Epithelial cell of esophagus (primary cell): ENCODE results near the gene GFRA4.
"Not testable (repeated sequence)": the region's sequence is repeated elsewhere in the genome, so short reads cannot be mapped to it uniquely, and the experiment has no call there.

ENCODE experiments used
- DNase-seq: peaks from one replicate; pipeline ENCODE4 v3.0.0; 2010; ENCODE audit warnings: low read depth
- H3K4me3 ChIP-seq: 2 replicates; pipeline ENCODE4 v1.5.1; 2011; ENCODE audit warnings: mild to moderate bottlenecking, low read length, control low read depth
- CTCF ChIP-seq: IDR thresholded peaks from 2 replicates; pipeline ENCODE4 v1.5.1; 2011; ENCODE audit warnings: low read depth, mild to moderate bottlenecking, low read length, control low read depth, inconsistent platforms; ENCODE audit not compliant: insufficient read depth; ENCODE audit errors: missing control alignments

GFRA4 gene

DNA sequence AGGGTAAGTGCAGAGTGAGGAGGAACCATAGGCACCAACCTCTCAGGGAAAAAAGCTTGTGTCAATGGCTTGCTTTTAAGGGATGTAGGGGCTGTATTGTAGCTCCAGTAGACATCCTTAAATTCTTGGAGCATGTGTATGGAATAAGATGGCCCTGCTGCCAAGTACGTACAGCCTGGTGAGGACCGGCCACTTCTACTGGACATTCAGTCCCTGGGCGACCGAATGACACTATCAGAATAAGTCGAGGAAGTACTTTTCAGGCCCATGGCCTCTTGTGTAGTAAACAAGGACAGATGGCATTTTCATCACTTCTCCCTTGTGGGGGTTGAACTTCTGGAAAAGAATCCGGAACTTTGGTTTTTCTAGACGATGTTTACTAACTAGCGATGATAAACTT is 32.8 kb downstream of the GFRA4 start:
- TF ChIP-seq CTCF = no peak
- H3K4me3 ChIP-seq = no peak overlapping the region
- DNase-seq = no peak

DNA sequence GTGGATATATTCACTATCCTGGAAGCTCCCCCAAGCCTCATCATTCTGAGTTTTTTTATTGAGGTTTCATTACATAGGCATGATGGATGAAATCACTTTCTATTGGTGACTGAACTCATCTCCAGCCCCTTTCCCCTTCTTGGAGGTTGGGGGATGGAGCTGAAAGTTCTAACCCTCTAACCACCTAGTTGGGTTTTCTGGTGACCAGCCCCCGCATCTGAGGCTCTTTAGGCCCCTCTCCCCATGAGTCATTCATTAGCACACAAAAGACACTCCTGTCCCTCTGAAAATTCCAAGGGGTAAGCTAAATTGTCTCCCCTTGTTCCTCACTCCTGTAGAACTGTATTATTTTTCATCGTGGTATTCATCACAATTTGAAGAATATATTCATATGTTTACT is 33.3 kb downstream of the GFRA4 start:
- no peak overlapping the region for H3K4me3 ChIP-seq
- no peak for TF ChIP-seq CTCF
- no peak for DNase-seq

DNA sequence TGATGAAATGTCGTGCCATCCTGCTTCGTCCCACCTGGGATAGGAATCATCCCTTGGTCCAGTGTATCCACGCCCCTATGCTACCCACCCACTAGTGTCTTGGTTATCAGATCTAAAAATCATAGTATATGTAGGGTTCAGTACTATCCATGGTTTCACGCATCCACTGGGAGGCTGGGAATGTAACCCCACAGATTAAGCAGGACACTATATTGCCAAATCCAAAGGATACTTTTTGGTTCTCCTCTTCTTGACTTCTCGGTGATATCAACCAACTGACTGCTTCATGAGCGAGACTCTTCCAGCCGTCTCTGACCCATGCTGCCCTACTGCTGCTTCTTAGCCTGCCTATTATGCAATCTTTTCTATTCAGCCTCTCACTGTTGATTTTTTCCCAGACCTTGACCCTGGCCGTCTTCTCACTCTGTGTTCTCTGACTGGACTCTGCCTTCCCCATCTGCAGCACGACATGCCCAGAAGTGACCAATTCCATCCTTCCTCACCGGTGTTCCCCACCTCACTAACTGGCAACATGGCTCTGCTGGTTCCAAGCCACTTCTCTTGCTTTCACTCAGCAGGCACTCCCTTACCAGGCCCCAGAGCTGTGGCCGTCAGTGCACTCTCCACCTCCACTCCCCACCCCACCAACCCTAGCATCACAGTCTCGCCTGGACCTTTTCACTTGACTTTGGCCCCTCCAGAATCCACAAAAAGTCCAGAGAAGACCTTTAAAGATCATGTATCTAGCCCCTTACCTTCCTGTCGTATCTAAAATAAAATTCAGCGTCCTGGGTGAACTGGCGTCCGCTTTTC is 34.5 kb downstream of the GFRA4 start:
- H3K4me3 ChIP-seq = no peak overlapping the region
- TF ChIP-seq CTCF = no peak
- no peak for DNase-seq

DNA sequence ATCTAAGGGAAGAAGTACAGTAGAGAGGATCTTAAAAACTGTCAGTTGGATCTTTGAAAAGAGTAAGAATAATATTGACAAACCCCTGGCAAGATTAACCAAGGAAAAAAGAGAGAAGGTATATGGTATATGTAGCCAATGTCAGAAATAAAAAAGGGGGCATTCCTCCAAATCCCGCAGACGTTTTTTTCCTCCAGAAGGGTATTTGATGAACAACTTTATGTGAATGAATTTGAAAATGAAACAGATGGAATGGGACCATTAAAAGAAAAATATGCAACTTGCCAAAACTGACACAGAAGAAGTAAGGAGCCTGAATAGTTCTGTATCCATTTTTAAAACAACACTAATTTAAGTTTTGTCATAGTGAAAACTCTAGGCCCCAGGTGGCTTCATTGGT is 35.7 kb downstream of the GFRA4 start:
- DNase-seq = no peak
- TF ChIP-seq CTCF = no peak
- H3K4me3 ChIP-seq = no peak overlapping the region

DNA sequence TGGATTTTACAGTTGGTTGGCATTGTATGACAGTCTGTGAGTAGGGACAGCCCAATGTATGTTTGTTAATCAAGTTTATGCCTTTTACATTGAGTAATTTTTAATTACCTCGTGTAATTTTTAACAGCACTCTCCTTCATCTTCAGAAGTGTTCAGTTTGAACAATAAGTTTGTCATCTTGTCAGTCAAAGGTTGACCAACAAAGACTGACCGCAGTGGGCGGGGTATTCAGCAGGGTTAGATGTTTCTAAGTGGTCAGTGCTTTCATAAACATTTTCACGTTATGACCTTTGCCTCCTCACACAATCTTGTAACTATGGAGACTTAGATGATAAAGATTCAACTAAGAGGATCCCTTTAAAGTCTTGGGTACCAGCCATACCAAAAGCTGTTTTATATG is 40.8 kb downstream of the GFRA4 start:
- DNase-seq = no peak
- TF ChIP-seq CTCF = no peak
- H3K4me3 ChIP-seq = no peak overlapping the region

DNA sequence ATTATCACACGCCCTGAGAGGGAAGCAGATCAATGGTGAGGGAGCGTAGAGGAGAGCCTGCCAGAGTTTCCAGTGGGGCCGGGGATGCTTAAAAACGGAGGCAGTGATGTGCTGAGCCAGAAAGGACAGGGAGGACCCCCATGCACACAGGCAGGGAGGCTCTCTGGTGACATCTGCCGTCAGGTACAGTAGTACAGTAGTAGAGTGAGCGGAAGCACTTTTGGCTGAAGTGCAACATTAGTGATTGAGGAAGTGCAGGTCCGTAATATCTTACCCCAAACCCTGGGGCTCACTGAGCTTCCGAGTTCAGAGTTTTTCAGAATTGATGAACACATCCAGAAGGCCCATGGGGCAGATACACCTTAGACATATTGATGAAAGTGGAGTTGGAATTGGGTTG is 42.1 kb downstream of the GFRA4 start:
- no peak for TF ChIP-seq CTCF
- no peak for DNase-seq
- H3K4me3 ChIP-seq = no peak overlapping the region

- no peak overlapping the region for H3K4me3 ChIP-seq
- no peak for DNase-seq
- TF ChIP-seq CTCF = no peak
These were observed 46.9 kb downstream of the GFRA4 start for GRCh38 chr20:3616250-3616649.

- not testable (repeated sequence) for H3K4me3 ChIP-seq, DNase-seq
These were observed 47.9 kb downstream of the GFRA4 start for GRCh38 chr20:3615171-3615840.
